RWPE2 (cell line): ENCODE data around the gene C1QL4.
"Not testable (repeated sequence)": the region's sequence is repeated elsewhere in the genome, so short reads cannot be mapped to it uniquely, and the experiment has no call there.

ENCODE experiments used
- ATAC-seq: fragments of 200-7000 bp; cut with Tn5 transposase; 3 replicates; pipeline ENCODE4 v1.9.1; 2021; ENCODE audit warnings: low read depth
- DNase-seq: peaks from one replicate; pipeline ENCODE4 v3.0.0-alpha.2; 2020; ENCODE audit warnings: low spot score
- H3K27ac ChIP-seq: fragments of 450-650 bp; 2 replicates; pipeline ENCODE4 v1.5.1; 2017; ENCODE audit warnings: mild to moderate bottlenecking; ENCODE audit not compliant: poor library complexity, severe bottlenecking
- H3K27me3 ChIP-seq: fragments of 250-450 bp; sonication (Bioruptor Pico); 2 replicates; pipeline ENCODE4 v1.5.1; 2021; ENCODE audit warnings: mild to moderate bottlenecking, moderate library complexity; ENCODE audit not compliant: insufficient read depth, poor library complexity, severe bottlenecking
- H3K36me3 ChIP-seq: fragments of 250-450 bp; sonication (Bioruptor Pico); 2 replicates; pipeline ENCODE4 v1.5.1; 2020; ENCODE audit warnings: low read depth, mild to moderate bottlenecking, moderate library complexity
- H3K4me1 ChIP-seq: fragments of 250-450 bp; sonication (Bioruptor Pico); 2 replicates; pipeline ENCODE4 v1.5.1; 2021; ENCODE audit warnings: mild to moderate bottlenecking, moderate library complexity; ENCODE audit not compliant: insufficient read depth, poor library complexity, severe bottlenecking
- H3K4me3 ChIP-seq: fragments of 250-450 bp; sonication (Bioruptor Pico); 2 replicates; pipeline ENCODE4 v1.5.1; 2021; ENCODE audit warnings: mild to moderate bottlenecking, moderate library complexity; ENCODE audit not compliant: severe bottlenecking
- H3K9me3 ChIP-seq: fragments of 250-450 bp; sonication (Bioruptor Pico); 2 replicates; pipeline ENCODE4 v1.5.1; 2021; ENCODE audit warnings: mild to moderate bottlenecking, moderate library complexity; ENCODE audit not compliant: severe bottlenecking
- CTCF ChIP-seq: fragments of 450-650 bp; IDR thresholded peaks from one replicate; pipeline ENCODE4 v1.5.1; 2017; ENCODE audit warnings: mild to moderate bottlenecking, moderate library complexity; ENCODE audit not compliant: poor library complexity, severe bottlenecking

C1QL4 gene

GRCh38 chr12:49334226-49334625 is 2.8 kb downstream of the C1QL4 start:
- Histone ChIP-seq H3K27me3 (peaks cover 7% of the 10 kb centered on the region), H3K9me3 (no peaks in the 10 kb centered on the region), H3K4me3 (no peak overlapping the region), H3K27ac (no peak overlapping the region), H3K36me3 (peaks cover 16% of the 10 kb centered on the region), H3K4me1 (no peaks in the 10 kb centered on the region)
- DNase-seq (peak; percentile 57), ATAC-seq (no peak)
- no peak for TF ChIP-seq CTCF

DNA sequence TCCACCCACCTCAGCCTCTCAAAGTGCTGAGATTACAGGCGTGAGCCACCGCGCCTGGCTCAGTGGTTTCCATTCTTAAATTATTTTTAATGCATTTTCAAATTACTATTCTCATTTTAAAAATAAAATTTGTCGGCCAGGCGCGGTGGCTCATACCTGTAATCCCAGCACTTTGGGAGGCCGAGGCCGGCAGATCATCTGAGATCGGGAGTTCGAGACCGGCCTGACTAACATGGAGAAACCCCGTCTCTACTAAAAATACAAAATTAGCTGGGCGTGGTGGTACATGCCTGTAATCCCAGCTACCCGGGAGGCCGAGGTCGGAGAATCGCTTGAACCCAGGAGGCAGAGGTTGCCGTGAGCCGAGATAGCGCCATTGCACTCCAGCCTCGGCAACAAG is 3.2 kb downstream of the C1QL4 start:
- not testable (repeated sequence) for H3K4me3 ChIP-seq, H3K27me3 ChIP-seq, H3K4me1 ChIP-seq, ATAC-seq, H3K9me3 ChIP-seq, H3K27ac ChIP-seq
- peak; percentile 19 for DNase-seq
- peaks cover 20% of the 10 kb centered on the region for H3K36me3 ChIP-seq

DNA sequence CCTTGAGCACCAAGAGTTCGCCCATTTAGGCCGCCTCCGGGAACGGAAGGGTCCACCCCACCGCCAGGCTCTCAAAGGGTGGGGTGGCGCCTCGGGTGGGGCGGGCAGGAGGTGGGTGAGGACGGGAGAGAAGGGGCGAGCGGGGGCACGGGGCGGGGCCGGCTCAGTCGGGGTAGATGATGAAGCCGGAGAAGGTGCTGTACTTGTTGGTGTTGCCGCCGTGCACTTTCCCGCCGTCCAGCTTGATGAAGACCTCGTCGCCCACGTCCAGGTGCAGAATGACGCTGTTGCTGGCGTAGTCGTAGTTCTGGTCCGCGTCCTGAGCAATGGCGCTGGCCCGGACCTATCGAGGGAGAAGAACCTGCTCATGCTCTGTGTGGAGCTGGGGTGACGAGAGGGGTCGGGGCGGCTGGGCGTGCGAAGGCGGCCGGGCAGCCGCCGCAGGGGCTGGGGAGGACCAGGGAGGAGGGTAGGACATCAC is 4.1 kb downstream of the C1QL4 start:
- Histone ChIP-seq H3K9me3 (no peaks in the 10 kb centered on the region), H3K4me1 (no peaks in the 10 kb centered on the region), H3K4me3 (no peak overlapping the region), H3K27me3 (peaks cover 7% of the 10 kb centered on the region), H3K27ac (no peak overlapping the region), H3K36me3 (peaks cover 20% of the 10 kb centered on the region)
- no peak for TF ChIP-seq CTCF
- peak; percentile 49 for DNase-seq
- no peak for ATAC-seq

DNA sequence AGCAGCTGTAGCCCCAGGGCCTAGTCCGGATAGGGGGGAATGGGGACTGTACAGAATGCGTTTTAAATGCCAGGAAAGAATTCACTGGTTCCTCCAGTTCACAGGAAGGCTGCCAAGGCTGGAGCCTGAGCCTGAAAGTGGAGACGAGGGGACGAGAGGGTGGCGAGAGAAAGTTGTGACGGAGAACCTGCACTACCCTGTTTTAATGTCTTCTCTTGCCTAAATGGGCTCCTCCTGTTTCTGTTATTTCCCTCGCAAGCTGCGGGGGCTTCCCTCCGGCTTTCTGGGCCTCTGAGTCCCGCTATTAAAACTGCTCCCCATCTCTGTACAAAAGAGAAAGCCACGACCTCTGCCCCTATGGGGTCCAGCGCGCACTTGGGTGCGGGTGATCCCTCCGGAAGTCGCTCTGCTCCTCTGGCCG is 4.5 kb downstream of the C1QL4 start:
- peak; percentile 37 for DNase-seq
- ATAC-seq: no peak
- TF ChIP-seq CTCF: no peak
- no peaks in the 10 kb centered on the region for H3K9me3 ChIP-seq
- no peak overlapping the region for H3K27ac ChIP-seq
- peaks cover 23% of the 10 kb centered on the region for H3K36me3 ChIP-seq
- no peak overlapping the region for H3K4me3 ChIP-seq
- H3K27me3 ChIP-seq: peaks cover 7% of the 10 kb centered on the region
- H3K4me1 ChIP-seq: no peaks in the 10 kb centered on the region

DNA sequence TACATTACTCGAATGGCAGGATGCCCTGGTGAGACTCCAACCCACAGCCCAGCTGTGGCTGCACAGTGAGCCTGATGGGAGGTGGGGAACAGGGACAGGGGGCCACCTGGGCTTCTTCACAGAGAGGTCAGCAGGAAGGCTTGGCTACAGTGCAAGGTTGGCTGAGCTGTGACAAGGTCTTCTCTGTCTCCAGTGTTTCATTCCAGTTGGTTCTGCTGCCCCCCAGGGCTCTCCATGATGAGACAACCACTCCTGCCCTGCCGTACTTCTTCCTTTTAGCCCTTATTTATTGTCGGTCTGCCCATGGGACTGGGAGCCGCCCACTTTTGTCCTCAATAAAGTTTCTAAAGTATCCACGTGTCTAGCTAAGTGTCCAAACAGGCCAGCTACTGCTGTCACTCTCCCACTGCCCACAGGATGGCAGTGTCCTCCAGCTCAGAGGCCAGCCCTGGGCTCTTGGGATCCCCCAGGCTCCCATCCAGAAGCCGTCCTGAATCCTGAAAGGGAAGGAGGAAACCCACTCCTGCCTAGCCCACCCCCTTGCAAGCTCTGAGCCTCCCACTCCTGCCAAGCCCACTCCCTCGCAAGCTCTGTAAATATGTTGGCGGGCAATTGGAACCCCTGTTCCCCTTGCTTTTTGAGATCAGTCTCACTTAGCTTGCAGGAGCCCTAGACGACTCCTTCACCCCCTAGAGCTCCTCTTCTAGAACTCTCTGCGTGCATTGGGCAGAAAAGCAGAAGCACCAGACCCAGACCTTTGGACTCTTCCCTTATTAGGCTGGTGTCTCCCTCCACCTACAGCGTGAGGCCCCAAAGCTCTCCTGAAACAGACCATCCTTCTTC is 5.4 kb downstream of the C1QL4 start:
- Histone ChIP-seq H3K36me3 (peaks cover 31% of the 10 kb centered on the region), H3K4me1 (no peaks in the 10 kb centered on the region), H3K4me3 (no peak overlapping the region), H3K27me3 (peaks cover 4% of the 10 kb centered on the region), H3K9me3 (no peaks in the 10 kb centered on the region), H3K27ac (no peak overlapping the region)
- peak; percentile 53 for DNase-seq
- peak; percentile 72 for ATAC-seq
- TF ChIP-seq CTCF: peak; percentile 75
